B cell (primary cell): ENCODE data around the gene NRDC.

Source experiments
- EZH2 ChIP-seq: IDR thresholded peaks from 2 replicates; pipeline ENCODE4 v1.6.1; 2012; ENCODE audit warnings: borderline replicate concordance, low read depth, mild to moderate bottlenecking, moderate library complexity, low read length; ENCODE audit not compliant: insufficient read depth, poor library complexity, severe bottlenecking
- TF ChIP-seq, protein P1 (sequence below): fragments of 200-600 bp; IDR thresholded peaks from one replicate; pipeline ENCODE4 v1.8.0; 2022; ENCODE audit warnings: antibody characterized with exemption, mild to moderate bottlenecking

DNA sequence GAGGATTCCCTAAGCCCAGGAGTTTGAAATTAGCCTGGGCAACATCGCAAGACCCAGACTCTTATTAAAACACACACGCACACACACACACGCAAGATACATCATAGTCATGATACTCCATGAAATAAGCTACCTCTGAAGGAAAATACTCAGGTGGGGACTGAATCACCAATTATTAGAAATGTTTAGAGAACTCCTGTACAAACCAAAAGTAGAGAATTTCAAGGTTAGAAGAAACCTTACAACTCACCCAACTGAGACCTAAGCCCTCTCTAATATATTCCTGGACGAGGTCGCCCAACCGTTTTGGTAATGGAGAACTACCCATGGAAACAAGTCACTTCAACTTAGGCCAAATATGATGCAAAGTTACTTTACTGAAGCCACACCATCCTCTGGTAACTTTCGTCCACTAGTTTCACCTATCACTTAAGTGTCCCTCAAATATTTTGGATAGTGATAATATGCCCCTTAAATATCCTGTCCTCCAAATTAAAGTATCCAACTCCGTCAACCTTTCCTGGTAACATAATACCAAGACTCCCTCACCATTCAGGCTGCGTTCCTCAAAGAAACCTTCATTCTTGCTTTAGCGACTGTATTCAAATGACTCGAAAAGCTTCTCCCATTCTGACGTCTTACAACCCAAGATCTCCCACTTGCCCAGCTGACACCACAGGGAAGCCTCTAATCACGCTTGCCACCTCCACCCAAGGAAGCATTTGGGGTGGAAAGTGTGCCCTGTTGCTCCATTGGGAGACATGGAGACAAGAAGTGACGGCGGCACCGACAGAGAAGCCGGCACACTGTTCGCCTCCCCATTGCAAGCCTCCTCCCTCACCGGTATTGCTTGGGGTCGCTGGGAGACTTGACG lies 856 bp downstream of the NRDC start:
- TF ChIP-seq, protein P1, sequence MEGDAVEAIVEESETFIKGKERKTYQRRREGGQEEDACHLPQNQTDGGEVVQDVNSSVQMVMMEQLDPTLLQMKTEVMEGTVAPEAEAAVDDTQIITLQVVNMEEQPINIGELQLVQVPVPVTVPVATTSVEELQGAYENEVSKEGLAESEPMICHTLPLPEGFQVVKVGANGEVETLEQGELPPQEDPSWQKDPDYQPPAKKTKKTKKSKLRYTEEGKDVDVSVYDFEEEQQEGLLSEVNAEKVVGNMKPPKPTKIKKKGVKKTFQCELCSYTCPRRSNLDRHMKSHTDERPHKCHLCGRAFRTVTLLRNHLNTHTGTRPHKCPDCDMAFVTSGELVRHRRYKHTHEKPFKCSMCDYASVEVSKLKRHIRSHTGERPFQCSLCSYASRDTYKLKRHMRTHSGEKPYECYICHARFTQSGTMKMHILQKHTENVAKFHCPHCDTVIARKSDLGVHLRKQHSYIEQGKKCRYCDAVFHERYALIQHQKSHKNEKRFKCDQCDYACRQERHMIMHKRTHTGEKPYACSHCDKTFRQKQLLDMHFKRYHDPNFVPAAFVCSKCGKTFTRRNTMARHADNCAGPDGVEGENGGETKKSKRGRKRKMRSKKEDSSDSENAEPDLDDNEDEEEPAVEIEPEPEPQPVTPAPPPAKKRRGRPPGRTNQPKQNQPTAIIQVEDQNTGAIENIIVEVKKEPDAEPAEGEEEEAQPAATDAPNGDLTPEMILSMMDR: no peak
- TF ChIP-seq EZH2: no peak
